ENCODE measurements around the gene TMIGD3.

Gene TMIGD3

DNA sequence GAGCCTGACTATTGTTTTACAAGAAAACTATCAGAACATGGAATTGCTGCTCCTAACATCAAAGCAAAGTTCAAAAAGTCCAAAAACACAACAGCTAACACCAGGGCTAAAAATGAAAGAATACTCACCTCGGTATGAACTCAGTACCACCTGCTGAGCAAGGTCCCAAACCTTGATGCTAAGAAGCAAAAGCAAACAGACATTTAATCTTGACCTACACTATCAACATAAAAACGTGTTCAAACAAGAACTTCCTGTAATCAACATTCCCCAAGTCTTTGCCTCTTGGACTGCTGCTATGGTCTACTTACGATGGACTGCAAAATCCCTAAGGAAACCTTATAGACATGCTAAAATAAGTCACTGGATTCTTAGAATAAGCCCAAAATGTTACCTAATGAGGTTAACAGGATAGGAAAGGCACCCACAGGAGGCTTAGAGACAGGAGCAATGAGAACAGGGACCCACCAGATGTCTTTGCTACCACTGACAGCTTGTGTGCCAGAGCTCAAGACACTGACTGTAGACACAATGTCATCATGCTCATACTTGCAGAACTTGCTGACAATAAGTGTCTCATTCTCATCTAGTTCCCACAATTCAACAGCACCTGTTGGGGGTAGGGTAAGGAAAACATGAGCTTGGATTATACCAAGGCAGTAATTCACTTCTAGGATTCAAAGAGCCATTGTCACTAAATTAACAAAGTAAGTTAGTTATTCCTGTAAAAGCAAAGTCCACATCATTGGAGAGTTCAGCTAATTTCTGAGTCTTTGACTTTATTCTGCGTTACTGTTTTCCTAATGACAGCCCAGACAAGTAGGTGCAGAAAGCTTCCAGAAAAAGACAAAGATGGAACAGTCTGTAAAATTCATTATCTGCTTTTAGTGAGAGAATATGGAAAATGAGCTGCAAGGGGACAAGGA lies 56.2 kb downstream of the TMIGD3 start:
- no peak for DNase-seq (ENCODE audit: low read depth)

DNA sequence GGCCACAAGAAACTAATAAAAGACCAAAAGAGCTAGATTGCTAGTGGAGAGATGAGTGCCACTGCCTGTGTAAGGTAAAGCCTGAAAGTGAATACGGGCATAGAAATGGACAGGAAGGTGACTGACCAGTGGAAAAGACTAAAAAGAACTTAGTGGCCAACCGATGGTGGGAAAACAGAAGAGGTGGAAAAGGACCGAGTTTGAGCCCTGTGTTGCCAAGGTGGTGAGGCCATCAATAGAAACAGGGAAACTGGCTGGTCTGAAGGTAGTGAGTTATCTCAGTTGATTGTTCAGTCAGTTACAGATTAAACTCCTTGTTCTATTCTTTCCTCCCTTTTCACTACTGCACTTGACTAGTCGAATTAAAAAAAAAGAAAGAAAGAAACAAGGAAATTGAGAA lies 56.9 kb downstream of the TMIGD3 start:
- no peak for DNase-seq (ENCODE audit: low read depth)

GRCh38 chr1:111444031-111444430 lies 59.4 kb downstream of the TMIGD3 start:
- DNase-seq (ENCODE audit: low read depth), result no peak

- no peak for DNase-seq (ENCODE audit: low read depth)
Measured at GRCh38 chr1:111442457-111442856, 61.0 kb downstream of the TMIGD3 start.

DNA sequence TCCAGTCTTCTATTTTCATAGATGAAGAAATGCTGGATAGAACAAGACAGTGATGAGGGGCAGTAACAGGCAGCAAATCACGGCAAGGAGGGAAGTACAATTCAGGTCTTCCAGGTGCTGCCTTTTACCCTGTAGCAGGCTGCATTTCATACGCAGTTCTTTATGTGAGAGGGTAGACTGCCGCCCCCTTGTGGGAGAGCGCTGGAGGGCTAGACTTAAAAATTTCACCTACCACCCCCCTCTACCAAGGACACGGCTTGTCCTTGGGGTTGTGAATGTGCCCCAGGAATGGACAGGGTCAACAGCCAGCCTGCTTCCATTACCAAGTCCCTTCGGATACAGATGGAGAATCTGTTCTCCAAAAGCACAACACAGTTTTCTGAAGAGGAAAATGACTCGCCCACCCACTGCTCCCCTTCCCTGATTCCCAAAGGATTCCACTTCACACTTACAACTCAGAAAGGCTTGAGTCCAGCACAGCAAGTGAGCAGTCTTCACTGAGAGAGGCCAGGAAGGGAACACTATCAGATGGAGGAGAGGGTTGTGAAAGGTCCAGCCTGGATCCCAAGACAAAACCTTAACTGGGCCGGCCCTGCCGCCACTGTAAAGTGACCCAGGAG lies 61.8 kb downstream of the TMIGD3 start:
- no peak for DNase-seq (ENCODE audit: low read depth)

DNA sequence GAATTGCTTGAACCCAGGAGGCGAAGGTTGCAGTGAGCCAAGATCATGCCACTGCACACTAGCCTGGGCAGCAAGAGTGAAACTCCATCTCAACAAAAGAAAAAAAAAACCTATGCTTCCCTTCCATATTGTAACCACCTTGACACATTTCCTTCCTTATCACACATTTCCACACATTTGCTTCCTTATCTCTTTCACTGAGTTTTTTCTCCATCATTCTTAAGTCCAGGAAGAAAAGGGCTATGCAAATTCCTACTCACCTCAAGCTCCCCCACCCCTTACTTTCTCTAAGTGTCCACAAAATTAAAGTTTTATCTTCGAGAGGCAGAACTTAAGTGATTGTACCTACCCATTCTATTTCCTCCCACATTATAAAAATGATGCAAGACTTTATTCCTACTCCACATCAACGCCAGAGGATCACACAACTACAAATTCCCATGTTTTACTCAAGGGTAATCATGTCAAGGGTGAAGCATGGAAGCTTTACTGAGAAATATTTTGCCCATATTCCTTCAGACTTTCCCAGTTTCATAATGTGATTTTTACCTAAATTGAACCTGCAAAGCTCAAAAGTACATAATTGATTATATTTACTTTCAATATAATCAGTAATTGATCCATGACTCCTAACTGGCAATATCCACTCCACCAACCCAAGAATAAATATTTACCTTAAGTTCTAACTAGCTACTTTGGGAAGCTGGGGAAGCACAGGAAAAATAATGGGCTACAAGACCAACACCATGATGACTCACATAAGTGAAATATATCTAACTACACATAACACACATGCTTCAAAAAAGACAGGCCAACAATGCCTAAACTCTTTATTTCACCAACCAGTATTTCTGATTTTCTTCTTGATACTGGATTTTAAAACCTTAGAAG lies 63.7 kb downstream of the TMIGD3 start:
- DNase-seq (ENCODE audit: low read depth), result no peak

DNA sequence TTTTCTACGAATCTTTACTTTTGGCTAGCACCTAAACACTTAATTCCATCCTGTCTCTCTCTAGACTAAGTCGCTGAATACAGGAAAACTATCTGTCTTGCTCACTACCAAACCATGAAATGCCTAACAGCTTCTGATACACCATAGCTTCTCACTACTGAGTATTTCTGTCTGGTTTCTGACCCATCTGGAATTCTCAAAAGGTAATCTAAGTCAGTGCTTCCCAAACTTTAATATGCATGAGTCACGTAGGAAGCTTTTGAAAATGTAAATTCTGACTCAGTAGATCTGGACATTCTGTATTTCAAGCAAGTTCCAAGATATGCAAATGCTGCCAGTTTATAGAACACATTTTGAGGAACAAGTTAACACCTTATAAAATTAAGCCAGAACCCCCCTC lies 66.7 kb downstream of the TMIGD3 start:
- DNase-seq (ENCODE audit: low read depth), result peak; percentile 54

Data from HS-5 (cell line).